ENCODE data around the gene OR10G8.
"Not testable (repeated sequence)": the region's sequence is repeated elsewhere in the genome, so short reads cannot be mapped to it uniquely, and the experiment has no call there.

Gene OR10G8

GRCh38 chr11:124026498-124026897 is at the start of gene OR10G8:
Gene OR10G8 (plus strand): TSS chr11:124026798. CDS start chr11:124029623, 2,825 bp downstream.
- no peak for DNase-seq

GRCh38 chr11:123977731-123978347 is 48.8 kb upstream of the OR10G8 start, which contains the start of gene OR10S1:
Gene OR10S1 (minus strand): TSS chr11:123977781. CDS start chr11:123977664, 117 bp downstream.
- no peak for DNase-seq

GRCh38 chr11:123979311-123979710 is 47.3 kb upstream of the OR10G8 start:
- no peak for DNase-seq

GRCh38 chr11:123995119-123995518 is 31.5 kb upstream of the OR10G8 start, which contains the start of gene OR10G6:
Gene OR10G6 (minus strand): TSS chr11:123995161. CDS start chr11:123995161, 0 bp downstream.
- DNase-seq: no peak

- DNase-seq: no peak
These were observed 13.9 kb upstream of the OR10G8 start, which contains the start of gene OR10G4 for GRCh38 chr11:124012697-124013096. Gene OR10G4 (plus strand): TSS chr11:124012997. CDS start chr11:124015575, 2,578 bp downstream.

- not testable (repeated sequence) for DNase-seq
These were observed 10.8 kb upstream of the OR10G8 start for GRCh38 chr11:124015837-124016236.

- no peak for DNase-seq
These were observed 10.1 kb downstream of the OR10G8 start for GRCh38 chr11:124036666-124037065.

- DNase-seq: no peak
These were observed 13.0 kb downstream of the OR10G8 start for GRCh38 chr11:124039557-124039956.

GRCh38 chr11:124041254-124041653 is 14.7 kb downstream of the OR10G8 start, which contains the start of gene OR10G7:
Gene OR10G7 (minus strand): TSS chr11:124041325. CDS start chr11:124039001, 2,324 bp downstream.
- no peak for DNase-seq

- no peak for DNase-seq
These were observed 16.8 kb downstream of the OR10G8 start for GRCh38 chr11:124043420-124043819.

GRCh38 chr11:124050748-124051147 is 24.1 kb downstream of the OR10G8 start:
- DNase-seq: no peak

- no peak for DNase-seq
These were observed 26.4 kb downstream of the OR10G8 start for GRCh38 chr11:124052966-124053365.

GRCh38 chr11:124068601-124069110 is 42.1 kb downstream of the OR10G8 start:
- DNase-seq: no peak

- peak in 1 of 2 experiments; percentile 25 for DNase-seq
These were observed 43.1 kb downstream of the OR10G8 start for GRCh38 chr11:124069429-124070401.

GRCh38 chr11:124070915-124071622 is 44.5 kb downstream of the OR10G8 start:
- peak; percentile 64 to 80 for DNase-seq

- DNase-seq: no peak
These were observed 45.0 kb downstream of the OR10G8 start for GRCh38 chr11:124071623-124071948.

- no peak for DNase-seq
These were observed 45.5 kb downstream of the OR10G8 start for GRCh38 chr11:124072147-124072546.

- DNase-seq: no peak
These were observed 48.0 kb downstream of the OR10G8 start for GRCh38 chr11:124074554-124074953.

GRCh38 chr11:124075492-124075840 is 48.9 kb downstream of the OR10G8 start:
- DNase-seq: no peak

GRCh38 chr11:124075841-124076651 is 49.4 kb downstream of the OR10G8 start:
- DNase-seq: no peak

GRCh38 chr11:124077266-124077665 is 50.7 kb downstream of the OR10G8 start:
- no peak for DNase-seq

- DNase-seq: no peak
These were observed 52.0 kb downstream of the OR10G8 start for GRCh38 chr11:124078591-124078990.

Data from NCI-H446 (cell line).